Islet of Langerhans (tissue), 1 donor: ENCODE measurements around the gene PPP1R13L.
"Not testable (repeated sequence)": the region's sequence is repeated elsewhere in the genome, so short reads cannot be mapped to it uniquely, and the experiment has no call there.

ENCODE experiments used
- FAIRE-seq: peaks from one replicate; lab custom pipeline; 2011; peaks lifted over from hg19 to GRCh38; lab: Jason Lieb, UNC

The PPP1R13L gene

GRCh38 chr19:45345506-45345860 is 59.4 kb downstream of the PPP1R13L start:
- FAIRE-seq = no peak

GRCh38 chr19:45344621-45345505 is 60.0 kb downstream of the PPP1R13L start:
- FAIRE-seq = no peak

GRCh38 chr19:45342911-45343310 is 62.0 kb downstream of the PPP1R13L start:
- no peak for FAIRE-seq

- no peak for FAIRE-seq
Observed at GRCh38 chr19:45340899-45341453, 63.9 kb downstream of the PPP1R13L start.

GRCh38 chr19:45340232-45340898 is 64.5 kb downstream of the PPP1R13L start, which contains the start of gene KLC3:
Gene KLC3 (plus strand): TSS chr19:45340750. CDS start chr19:45345542, 4,792 bp downstream.
- FAIRE-seq = no peak

- no peak for FAIRE-seq
Observed at GRCh38 chr19:45339629-45340028, 65.2 kb downstream of the PPP1R13L start.

- no peak for FAIRE-seq
Observed at GRCh38 chr19:45336696-45337251, 68.1 kb downstream of the PPP1R13L start.

- not testable (repeated sequence) for FAIRE-seq
Observed at GRCh38 chr19:45334881-45335280, 70.0 kb downstream of the PPP1R13L start.

GRCh38 chr19:45333609-45334303 is 71.1 kb downstream of the PPP1R13L start:
- no peak for FAIRE-seq

- no peak for FAIRE-seq
Observed at GRCh38 chr19:45331411-45331810, 73.5 kb downstream of the PPP1R13L start.
